Ectodermal cell (in vitro differentiated cells): ENCODE results near the gene LRRTM3.

ENCODE experiments used
- H3K27ac ChIP-seq: 2 replicates; pipeline ENCODE4 v1.7.0; 2013; ENCODE audit warnings: mild to moderate bottlenecking, low read depth, low read length; ENCODE audit not compliant: insufficient read depth, poor library complexity, severe bottlenecking
- H3K27me3 ChIP-seq: 2 replicates; pipeline ENCODE4 v1.7.0; 2013; ENCODE audit warnings: mild to moderate bottlenecking, low read length; ENCODE audit not compliant: insufficient read depth, control insufficient read depth, poor library complexity, severe bottlenecking
- H3K36me3 ChIP-seq: one replicate; pipeline ENCODE4 v1.7.0; 2013; ENCODE audit warnings: low read length; ENCODE audit not compliant: control insufficient read depth, insufficient read depth
- H3K4me1 ChIP-seq: one replicate; pipeline ENCODE4 v1.7.0; 2013; ENCODE audit warnings: low read length; ENCODE audit not compliant: control insufficient read depth, insufficient read depth
- H3K4me3 ChIP-seq: 2 replicates; pipeline ENCODE4 v1.7.0; 2013; ENCODE audit warnings: low read depth, low read length, control low read depth; ENCODE audit not compliant: insufficient read depth
- H3K9me3 ChIP-seq: 2 replicates; pipeline ENCODE4 v1.7.0; 2013; ENCODE audit warnings: mild to moderate bottlenecking, low read length, moderate library complexity; ENCODE audit not compliant: control insufficient read depth
- WGBS, 2 experiments: methylation state at CpG; one replicate each; pipeline ENCODE4 v1.1.7; 2013; ENCODE audit warnings: missing lambda C conversion rate in 2 of 2; 5-methylcytosine and 5-hydroxymethylcytosine counted together

The LRRTM3 gene

GRCh38 chr10:67050415-67050814 lies 124.6 kb downstream of the LRRTM3 start:
- Histone ChIP-seq H3K9me3 (no peaks in the 10 kb centered on the region), H3K27ac (no peak overlapping the region), H3K4me3 (no peak overlapping the region), H3K27me3 (no peaks in the 10 kb centered on the region), H3K36me3 (no peaks in the 10 kb centered on the region), H3K4me1 (no peaks in the 10 kb centered on the region)
- 82% methylated on average over 5 of the region's 5 CpGs for WGBS, 2 experiments

DNA sequence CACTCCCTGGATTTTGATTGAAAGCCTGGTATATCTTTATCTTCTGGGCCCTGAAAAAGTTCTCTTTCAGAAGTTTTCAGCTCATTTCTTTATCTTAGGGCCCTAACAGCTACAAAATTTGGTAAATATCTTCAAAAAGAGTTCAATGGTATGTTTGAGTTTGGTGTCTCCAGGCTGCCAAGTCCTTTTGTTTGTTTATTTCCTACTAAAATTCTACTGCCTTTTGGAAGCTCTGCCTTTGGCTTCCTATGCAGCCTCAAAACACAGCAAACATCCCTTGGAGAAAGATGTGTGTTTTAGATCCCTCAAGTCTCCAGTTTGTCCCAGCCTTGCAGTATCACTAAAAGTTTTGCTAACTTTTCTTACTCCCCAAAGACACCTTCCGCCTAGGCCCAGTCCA lies 146.8 kb downstream of the LRRTM3 start:
- Histone ChIP-seq H3K4me1 (no peaks in the 10 kb centered on the region), H3K27ac (peak overlapping the region; percentile 17), H3K9me3 (no peaks in the 10 kb centered on the region), H3K36me3 (no peaks in the 10 kb centered on the region), H3K4me3 (no peak overlapping the region), H3K27me3 (no peaks in the 10 kb centered on the region)
- WGBS, 2 experiments: 89 to 97% methylated on average over 1 of the region's 1 CpG

DNA sequence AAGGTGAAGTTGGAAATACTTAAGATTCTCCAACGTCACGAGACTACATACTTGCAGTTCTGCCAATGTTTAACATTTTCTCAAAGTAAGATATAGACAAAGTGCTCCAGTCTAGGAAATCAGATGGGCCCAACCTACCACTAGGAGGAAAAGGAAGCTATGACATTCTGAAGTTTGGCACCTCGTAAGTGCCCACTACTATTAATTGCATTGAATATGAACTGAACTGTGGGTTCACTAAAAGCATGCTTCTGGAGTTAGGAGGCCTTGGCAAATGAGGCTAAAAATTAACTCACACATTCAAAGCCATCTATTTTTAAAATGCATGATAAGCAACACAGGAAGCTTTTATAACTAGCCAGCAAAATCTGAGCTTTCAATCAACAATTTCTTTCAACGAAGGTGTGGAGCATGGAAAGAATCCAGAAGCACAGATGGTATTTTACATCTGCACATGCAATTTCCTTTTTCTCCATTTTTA lies 149.7 kb downstream of the LRRTM3 start:
- Histone ChIP-seq H3K27me3 (no peaks in the 10 kb centered on the region), H3K27ac (no peak overlapping the region), H3K36me3 (no peaks in the 10 kb centered on the region), H3K4me3 (no peak overlapping the region), H3K4me1 (no peaks in the 10 kb centered on the region), H3K9me3 (no peaks in the 10 kb centered on the region)
- WGBS, 2 experiments: 94 to 97% methylated on average over 4 of the region's 4 CpGs

DNA sequence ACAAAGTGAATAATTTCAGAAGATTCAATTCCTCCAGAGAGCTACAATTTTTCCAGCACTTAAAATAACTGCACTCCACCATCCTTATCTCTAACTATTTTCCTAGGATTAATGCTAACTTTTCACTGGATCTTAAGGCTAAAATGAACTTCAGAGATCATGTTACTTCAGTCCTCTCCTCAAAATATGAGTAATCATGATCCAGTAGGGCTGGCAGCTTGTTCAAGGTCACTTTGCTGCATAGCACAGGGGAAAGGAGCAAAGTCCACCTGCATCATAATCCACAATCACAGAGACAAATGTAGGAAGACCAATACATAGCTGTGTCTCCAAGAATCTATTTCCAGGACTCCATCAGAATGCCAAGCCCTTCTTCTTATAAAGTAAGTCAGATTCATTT lies 150.3 kb downstream of the LRRTM3 start:
- Histone ChIP-seq H3K36me3 (no peaks in the 10 kb centered on the region), H3K4me1 (no peaks in the 10 kb centered on the region), H3K27ac (no peak overlapping the region), H3K27me3 (no peaks in the 10 kb centered on the region), H3K9me3 (no peaks in the 10 kb centered on the region), H3K4me3 (no peak overlapping the region)

- no CpG with 5 or more reads among the region's 1 CpG for WGBS, 2 experiments
- Histone ChIP-seq H3K27ac (no peak overlapping the region), H3K27me3 (no peaks in the 10 kb centered on the region), H3K4me1 (no peaks in the 10 kb centered on the region), H3K36me3 (no peaks in the 10 kb centered on the region), H3K4me3 (no peak overlapping the region), H3K9me3 (no peaks in the 10 kb centered on the region)
Observed at GRCh38 chr10:67077376-67077775, 151.5 kb downstream of the LRRTM3 start.

- H3K9me3 ChIP-seq: no peaks in the 10 kb centered on the region
- H3K27me3 ChIP-seq: no peaks in the 10 kb centered on the region
- no peak overlapping the region for H3K4me3 ChIP-seq
- H3K27ac ChIP-seq: no peak overlapping the region
- WGBS, 2 experiments: 82 to 92% methylated on average over 2 to 4 of the region's 4 CpGs
- no peaks in the 10 kb centered on the region for H3K4me1 ChIP-seq
- no peaks in the 10 kb centered on the region for H3K36me3 ChIP-seq
Observed at GRCh38 chr10:67079126-67079525, 153.3 kb downstream of the LRRTM3 start.

DNA sequence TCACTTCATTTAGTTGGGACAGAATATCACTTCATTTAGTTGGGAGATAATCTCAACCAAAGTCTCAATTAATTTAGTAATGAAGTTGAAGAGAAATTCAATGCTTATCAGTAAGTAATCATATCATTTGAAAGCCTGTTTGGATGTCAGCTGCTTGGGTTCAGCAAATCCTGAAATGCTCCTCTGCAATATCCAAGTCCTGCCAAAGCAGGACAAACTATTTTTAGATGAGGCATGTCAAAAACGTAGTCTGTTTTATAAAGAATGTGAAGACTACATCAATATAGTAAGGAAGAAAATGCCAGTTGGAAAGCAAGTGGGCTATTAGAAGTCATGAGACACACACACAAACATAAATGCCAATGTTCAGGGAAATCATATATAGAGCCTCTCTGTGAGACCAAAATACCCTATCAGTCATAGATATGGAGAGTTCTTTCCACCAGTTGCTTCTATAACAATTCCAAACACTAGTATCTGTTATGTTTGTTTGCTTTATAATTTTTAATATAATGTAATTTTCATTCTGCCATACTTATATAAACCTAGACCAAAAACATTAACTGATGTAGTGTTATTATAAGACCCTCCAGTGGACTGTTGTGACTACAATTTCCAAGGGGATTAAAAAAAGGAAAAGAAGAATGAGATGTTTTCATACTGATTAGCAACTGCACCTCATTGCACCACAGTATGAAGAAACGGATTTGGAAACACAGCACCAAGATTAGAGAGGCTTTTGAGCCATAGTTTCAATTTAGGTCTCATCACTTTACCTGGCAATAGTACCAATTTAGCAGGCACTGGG lies 160.7 kb downstream of the LRRTM3 start:
- Histone ChIP-seq H3K4me3 (no peak overlapping the region), H3K4me1 (no peaks in the 10 kb centered on the region), H3K27me3 (no peaks in the 10 kb centered on the region), H3K36me3 (no peaks in the 10 kb centered on the region), H3K9me3 (no peaks in the 10 kb centered on the region), H3K27ac (no peak overlapping the region)
- WGBS, 2 experiments: 88 to 93% methylated on average over 2 of the region's 2 CpGs

GRCh38 chr10:67087135-67087425 lies 161.2 kb downstream of the LRRTM3 start:
- H3K9me3 ChIP-seq: no peaks in the 10 kb centered on the region
- no peaks in the 10 kb centered on the region for H3K36me3 ChIP-seq
- no peaks in the 10 kb centered on the region for H3K27me3 ChIP-seq
- H3K4me1 ChIP-seq: no peaks in the 10 kb centered on the region
- H3K4me3 ChIP-seq: no peak overlapping the region
- H3K27ac ChIP-seq: no peak overlapping the region

DNA sequence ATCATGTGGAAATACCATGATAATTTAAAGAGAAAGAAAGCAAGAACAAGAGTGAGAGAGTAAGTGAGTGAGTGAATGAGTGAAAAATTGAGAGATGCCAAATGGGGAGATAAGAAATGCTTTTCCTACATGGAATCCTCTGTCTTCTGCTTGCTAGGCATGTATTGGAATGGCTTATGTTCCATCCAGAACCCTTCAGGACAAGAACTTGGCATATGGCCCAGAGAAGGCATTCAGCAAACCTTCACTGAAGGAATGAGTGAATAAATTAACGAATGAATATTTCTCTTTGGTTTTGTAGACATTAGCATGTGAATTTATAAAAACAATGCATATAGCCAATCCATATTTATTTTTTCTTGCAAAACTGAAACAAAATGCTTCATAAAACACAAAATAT lies 162.2 kb downstream of the LRRTM3 start:
- Histone ChIP-seq H3K4me1 (no peaks in the 10 kb centered on the region), H3K9me3 (no peaks in the 10 kb centered on the region), H3K4me3 (no peak overlapping the region), H3K27me3 (no peaks in the 10 kb centered on the region), H3K27ac (no peak overlapping the region), H3K36me3 (no peaks in the 10 kb centered on the region)
- 100% methylated on average over 1 of the region's 1 CpG; no CpG with 5 or more reads in 1 of the 2 experiments for WGBS, 2 experiments

- Histone ChIP-seq H3K9me3 (no peaks in the 10 kb centered on the region), H3K36me3 (no peaks in the 10 kb centered on the region), H3K4me3 (no peak overlapping the region), H3K27me3 (no peaks in the 10 kb centered on the region), H3K27ac (no peak overlapping the region), H3K4me1 (no peaks in the 10 kb centered on the region)
- WGBS, 2 experiments: 92 to 96% methylated on average over 2 of the region's 2 CpGs
Observed at GRCh38 chr10:67095531-67095930, 169.7 kb downstream of the LRRTM3 start.

- H3K27ac ChIP-seq: no peak overlapping the region
- no peak overlapping the region for H3K4me3 ChIP-seq
- 20 to 65% methylated on average over 1 to 2 of the region's 2 CpGs for WGBS, 2 experiments
- H3K27me3 ChIP-seq: no peaks in the 10 kb centered on the region
- no peaks in the 10 kb centered on the region for H3K9me3 ChIP-seq
- no peaks in the 10 kb centered on the region for H3K4me1 ChIP-seq
- H3K36me3 ChIP-seq: no peaks in the 10 kb centered on the region
Observed at GRCh38 chr10:67098461-67098860, 172.6 kb downstream of the LRRTM3 start.
